Body of pancreas (tissue), 4 donors: ENCODE measurements around the gene SGO1. TPM values are rescaled to one million over a fixed set of nuclear protein-coding genes. Genes with fewer than 3 reads are reported as not detected.

Source experiments
- ATAC-seq: fragments of 150-250 bp; one replicate; pipeline ENCODE4 v1.9.1; 2016
- DNase-seq, 4 donors: peaks; one replicate each; pipeline ENCODE4 v3.0.0-alpha.2; 2019
- H3K27ac ChIP-seq, 4 donors: fragments of 200-600 bp; sonication (generic); 1 replicate in 3 of 4; 2 replicates in 1 of 4; pipeline versions ENCODE4 v1.5.1 to v1.6.1; 2016 to 2019; ENCODE audit warnings: mild to moderate bottlenecking in 1 of 4, mixed read lengths in 1 of 4, moderate library complexity in 1 of 4
- H3K27me3 ChIP-seq, 2 donors: fragments of 200-600 bp; sonication (generic); one replicate each; pipeline ENCODE4 v1.6.0; 2016; ENCODE audit warnings: mild to moderate bottlenecking in 1 of 2
- H3K36me3 ChIP-seq, 2 donors: fragments of 200-600 bp; sonication (generic); replicated peaks in 1 of 2; 2 replicates each; pipeline ENCODE4 v1.5.1; 2016; ENCODE audit warnings: low read depth in 2 of 2; ENCODE audit not compliant: insufficient read depth in 1 of 2
- H3K4me1 ChIP-seq: fragments of 200-600 bp; sonication (generic); one replicate; pipeline ENCODE4 v1.6.0; 2016
- H3K4me3 ChIP-seq, 2 donors: fragments of 200-600 bp; sonication (generic); 1 replicate in 1 of 2; 2 replicates in 1 of 2; pipeline ENCODE4 v1.5.1; 2016 to 2019
- H3K9me3 ChIP-seq, 3 donors: fragments of 200-600 bp; sonication (generic); 1 replicate in 2 of 3; 2 replicates in 1 of 3; pipeline ENCODE4 v1.5.1; 2016
- CTCF ChIP-seq, 7 experiments: fragments of 450-650 bp in 4 of 7; fragments of 200-600 bp in 3 of 7; sonication (generic) in 3 of 7; IDR thresholded peaks; one replicate each; pipeline ENCODE4 v1.5.1; 2016 to 2019; ENCODE audit warnings: antibody characterized with exemption in 7 of 7
- POLR2A ChIP-seq, 3 donors: fragments of 450-650 bp; IDR thresholded peaks; one replicate each; pipeline ENCODE4 v1.6.1; 2016; ENCODE audit warnings: antibody characterized with exemption in 3 of 3, mild to moderate bottlenecking in 2 of 3
- WGBS, 2 donors: methylation state at CpG; one replicate each; pipeline ENCODE4 v1.1.5; 2017; 5-methylcytosine and 5-hydroxymethylcytosine counted together
- intact Hi-C: fragments of 100-400 bp; cut with DNase I; formaldehyde crosslinking; loops from one replicate; pipeline ENCODE4 v1.15.1; 2023
- total RNA-seq, 2 donors: library from RNA; depleted of rRNA; stranded (reverse); fragments of >200 nt; gene quantifications; one replicate each; pipeline ENCODE4 v1.1.0, GENCODE V29; 2016

The SGO1 gene
- total RNA-seq, 2 donors from 2014 or later = 2.0 TPM; not detected in 1

- no peaks in the 10 kb centered on the region for H3K27me3 ChIP-seq
- no peaks in the 10 kb centered on the region for H3K9me3 ChIP-seq
- WGBS, 2 donors = 51 to 63% methylated on average over 2 of the region's 2 CpGs
- H3K4me3 ChIP-seq = no peak overlapping the region
- H3K36me3 ChIP-seq = peaks cover 2 to 5% of the 10 kb centered on the region in 2 donors
- TF ChIP-seq POLR2A (IDR thresholded peaks at IDR 0.05) (no peak), CTCF (IDR thresholded peaks at IDR 0.05) (no peak)
- ATAC-seq = no peak
- H3K4me1 ChIP-seq = no peaks in the 10 kb centered on the region
- no peak for DNase-seq
- intact Hi-C loops = no loop called here
- no peak overlapping the region for H3K27ac ChIP-seq
Measured at GRCh38 chr3:20141316-20141715, 44.7 kb downstream of the SGO1 start.

GRCh38 chr3:20140881-20141280 is 45.1 kb downstream of the SGO1 start:
- no peaks in the 10 kb centered on the region for H3K27me3 ChIP-seq
- no peaks in the 10 kb centered on the region for H3K4me1 ChIP-seq
- ATAC-seq (no peak), DNase-seq (no peak)
- H3K27ac ChIP-seq = no peak overlapping the region
- no peaks in the 10 kb centered on the region for H3K9me3 ChIP-seq
- no peak for TF ChIP-seq POLR2A (IDR thresholded peaks at IDR 0.05)
- TF ChIP-seq CTCF (IDR thresholded peaks at IDR 0.05) = no peak
- no peak overlapping the region for H3K4me3 ChIP-seq
- WGBS, 2 donors = 78 to 80% methylated on average over 2 of the region's 2 CpGs
- H3K36me3 ChIP-seq = peaks cover 2 to 5% of the 10 kb centered on the region in 2 donors
- intact Hi-C loops = no loop called here

- Histone ChIP-seq H3K4me1 (no peaks in the 10 kb centered on the region), H3K36me3 (peaks cover 0 to 5% of the 10 kb centered on the region in 2 donors), H3K27me3 (no peaks in the 10 kb centered on the region), H3K4me3 (no peak overlapping the region), H3K9me3 (no peaks in the 10 kb centered on the region), H3K27ac (no peak overlapping the region)
- TF ChIP-seq POLR2A (IDR thresholded peaks at IDR 0.05) = no peak
- no peak for TF ChIP-seq CTCF (IDR thresholded peaks at IDR 0.05)
- ATAC-seq = no peak
- DNase-seq = no peak
- WGBS, 2 donors = 92 to 97% methylated on average over 3 to 4 of the region's 4 CpGs
- intact Hi-C loops = no loop called here
Measured at GRCh38 chr3:20137647-20138046, 48.4 kb downstream of the SGO1 start.

GRCh38 chr3:20136231-20136630 is 49.8 kb downstream of the SGO1 start:
- 48 to 81% methylated on average over 1 of the region's 1 CpG for WGBS, 2 donors
- intact Hi-C loops = no loop called here
- Histone ChIP-seq H3K4me3 (no peak overlapping the region), H3K27me3 (no peaks in the 10 kb centered on the region), H3K27ac (no peak overlapping the region), H3K9me3 (no peaks in the 10 kb centered on the region), H3K36me3 (peaks cover 0 to 5% of the 10 kb centered on the region in 2 donors), H3K4me1 (no peaks in the 10 kb centered on the region)
- TF ChIP-seq CTCF (IDR thresholded peaks at IDR 0.05) (no peak), POLR2A (IDR thresholded peaks at IDR 0.05) (no peak)
- ATAC-seq = no peak
- DNase-seq = no peak

GRCh38 chr3:20130106-20130505 is 55.9 kb downstream of the SGO1 start:
- Histone ChIP-seq H3K36me3 (peaks cover 0 to 2% of the 10 kb centered on the region in 2 donors), H3K27ac (no peak overlapping the region), H3K4me1 (no peaks in the 10 kb centered on the region), H3K9me3 (no peaks in the 10 kb centered on the region), H3K27me3 (no peaks in the 10 kb centered on the region), H3K4me3 (no peak overlapping the region)
- DNase-seq (no peak), ATAC-seq (no peak)
- WGBS, 2 donors = 82 to 84% methylated on average over 7 of the region's 7 CpGs
- intact Hi-C loops = no loop called here
- no peak for TF ChIP-seq POLR2A (IDR thresholded peaks at IDR 0.05)
- TF ChIP-seq CTCF (IDR thresholded peaks at IDR 0.05) = peak in 3 of 7 experiments; percentile 18 to 42 (median 32)
